AG04450 (cell line): ENCODE results near the gene UTP11. TPM values are rescaled to one million over a fixed set of nuclear protein-coding genes. Genes with fewer than 3 reads are reported as not detected.
"Not testable (repeated sequence)": the region's sequence is repeated elsewhere in the genome, so short reads cannot be mapped to it uniquely, and the experiment has no call there.

Experiments used
- CTCF ChIA-PET: fragments of 300-600, 350-600 bp; formaldehyde crosslinking; extraction: SDS; loops from one replicate; lab custom pipeline; 2022; ENCODE audit warnings: antibody characterized with exemption, inconsistent platforms; lab: Charles Lee
- POLR2A ChIA-PET: fragments of 350-600 bp; formaldehyde crosslinking; extraction: SDS; loops from one replicate; lab custom pipeline; 2021; ENCODE audit warnings: antibody characterized with exemption, inconsistent platforms; lab: Yijun Ruan, JAX
- DNase-seq: peaks from one replicate; pipeline ENCODE4 v3.0.0-alpha.2; 2011; ENCODE audit warnings: low read depth, low spot score
- H3K27ac ChIP-seq: one replicate; pipeline ENCODE4 v1.5.1; 2012; ENCODE audit warnings: low read depth, low read length, control low read depth
- H3K27me3 ChIP-seq: one replicate; pipeline ENCODE4 v1.6.0; 2012; ENCODE audit warnings: low read length; ENCODE audit not compliant: control insufficient read depth, insufficient read depth
- H3K4me3 ChIP-seq: 2 replicates; pipeline ENCODE4 v1.5.1; 2011; ENCODE audit warnings: mild to moderate bottlenecking, low read depth, low read length, control low read depth
- H3K9me3 ChIP-seq: 2 replicates; pipeline ENCODE4 v1.5.1; 2012; ENCODE audit warnings: low read length; ENCODE audit not compliant: control insufficient read depth, insufficient read depth
- polyA plus RNA-seq: library from polyadenylated mRNA; depleted of rRNA; stranded (reverse); fragments of >200 nt; gene quantifications from 2 replicates; pipeline ENCODE4 v1.2.3, GENCODE V29; 2011
- TF ChIP-seq, protein P1 (sequence below): IDR thresholded peaks from 2 replicates; pipeline ENCODE4 v1.5.1; 2011; ENCODE audit warnings: low read depth, low read length, control low read depth, inconsistent platforms

Gene UTP11
- polyA plus RNA-seq, 1 experiment, result 43.8 TPM

DNA sequence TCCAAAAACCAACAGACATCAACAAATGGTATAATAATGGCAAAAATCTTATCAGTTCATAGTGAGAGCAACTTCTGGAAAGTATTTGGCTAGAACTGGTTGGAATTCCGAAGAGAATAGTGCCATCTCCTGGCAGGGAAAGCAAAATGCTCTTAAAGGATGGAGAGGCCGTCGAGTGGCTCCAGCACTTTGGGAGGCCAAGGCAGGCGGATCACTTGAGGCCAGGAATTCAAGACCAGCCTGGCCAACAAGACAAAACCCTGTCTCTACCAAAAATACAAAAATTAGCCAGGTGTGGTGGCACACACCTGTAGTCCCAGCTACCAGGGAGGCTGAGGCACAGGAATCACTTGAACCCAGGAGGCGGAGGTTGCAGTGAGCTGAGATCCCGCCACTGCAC, 37.5 kb upstream of the UTP11 start:
- ChIA-PET POLR2A (interaction anchor here (0.7 kb wide), 1 partner anchor 289 kb away, joined by 3 read pairs; no protein-coding TSS in a partner anchor), CTCF (interaction anchor here (0.6 to 2.5 kb wide), 10 partner anchors 9 to 115 kb away, joined by 3 to 14 read pairs (median 4); partner anchors contain the start of genes MTF1 and SF3A3)
- H3K4me3 ChIP-seq, result not testable (repeated sequence)

DNA sequence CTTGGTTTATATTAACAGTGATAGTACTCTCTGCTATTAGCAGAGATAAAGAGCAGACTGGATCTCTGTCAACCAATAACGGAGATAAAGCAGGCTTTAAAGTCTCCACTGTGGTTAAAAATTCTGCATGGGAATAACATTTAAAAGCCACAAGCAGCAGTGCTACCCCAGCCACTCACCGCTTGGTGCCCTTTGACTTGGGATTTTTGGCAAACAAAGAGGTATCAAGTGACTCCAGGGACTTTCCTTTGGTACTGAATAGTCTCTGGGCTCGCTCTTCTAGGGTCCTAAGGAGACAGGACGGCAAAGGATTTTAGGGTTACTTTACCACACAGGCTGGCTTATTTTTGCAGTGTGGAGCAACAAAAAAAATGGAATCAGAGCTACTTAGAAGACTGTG, 34.0 kb upstream of the UTP11 start:
- no peak for DNase-seq
- ChIA-PET CTCF (interaction anchor here (0.6 to 1.3 kb wide), 4 partner anchors 12 to 440 kb away, joined by 3 to 10 read pairs (median 4); no protein-coding TSS in a partner anchor), POLR2A (interaction anchor here (1.0 kb wide), 1 partner anchor 91 kb away, joined by 3 read pairs; no protein-coding TSS in a partner anchor)
- no peaks in the 10 kb centered on the region for H3K9me3 ChIP-seq
- H3K27ac ChIP-seq, result no peak overlapping the region
- no peaks in the 10 kb centered on the region for H3K27me3 ChIP-seq
- TF ChIP-seq, protein P1, sequence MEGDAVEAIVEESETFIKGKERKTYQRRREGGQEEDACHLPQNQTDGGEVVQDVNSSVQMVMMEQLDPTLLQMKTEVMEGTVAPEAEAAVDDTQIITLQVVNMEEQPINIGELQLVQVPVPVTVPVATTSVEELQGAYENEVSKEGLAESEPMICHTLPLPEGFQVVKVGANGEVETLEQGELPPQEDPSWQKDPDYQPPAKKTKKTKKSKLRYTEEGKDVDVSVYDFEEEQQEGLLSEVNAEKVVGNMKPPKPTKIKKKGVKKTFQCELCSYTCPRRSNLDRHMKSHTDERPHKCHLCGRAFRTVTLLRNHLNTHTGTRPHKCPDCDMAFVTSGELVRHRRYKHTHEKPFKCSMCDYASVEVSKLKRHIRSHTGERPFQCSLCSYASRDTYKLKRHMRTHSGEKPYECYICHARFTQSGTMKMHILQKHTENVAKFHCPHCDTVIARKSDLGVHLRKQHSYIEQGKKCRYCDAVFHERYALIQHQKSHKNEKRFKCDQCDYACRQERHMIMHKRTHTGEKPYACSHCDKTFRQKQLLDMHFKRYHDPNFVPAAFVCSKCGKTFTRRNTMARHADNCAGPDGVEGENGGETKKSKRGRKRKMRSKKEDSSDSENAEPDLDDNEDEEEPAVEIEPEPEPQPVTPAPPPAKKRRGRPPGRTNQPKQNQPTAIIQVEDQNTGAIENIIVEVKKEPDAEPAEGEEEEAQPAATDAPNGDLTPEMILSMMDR, result no peak
- H3K4me3 ChIP-seq, result no peak overlapping the region

More for the DNA sequence above, 37.5 kb upstream of the UTP11 start:
- H3K27me3 ChIP-seq, H3K27ac ChIP-seq, DNase-seq, H3K9me3 ChIP-seq: not testable (repeated sequence)
- TF ChIP-seq, protein P1, result peak; percentile 69

DNA sequence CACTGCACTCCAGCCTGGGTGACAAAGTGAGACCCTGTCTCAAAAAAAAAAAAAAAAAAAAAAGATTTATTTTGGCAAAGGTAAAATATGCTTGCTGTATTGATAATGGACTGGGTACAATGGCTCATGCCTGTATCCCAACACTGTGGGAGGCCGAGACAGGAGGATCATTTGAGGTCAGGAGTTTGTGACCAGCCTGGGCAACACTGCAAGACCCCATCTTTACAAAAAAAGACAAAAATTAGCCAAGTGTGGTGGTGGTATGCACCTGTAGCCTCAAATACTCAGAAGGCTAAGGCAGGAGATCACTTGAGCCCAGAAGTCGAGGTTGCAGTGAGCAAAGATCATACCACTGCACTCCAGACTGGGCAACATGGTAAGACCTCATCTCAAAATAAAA, 29.0 kb upstream of the UTP11 start:
- ChIA-PET CTCF (interaction anchor here (0.7 kb wide), 1 partner anchor 1430 kb away, joined by 6 read pairs; no protein-coding TSS in a partner anchor), POLR2A (no interaction called here)
- Histone ChIP-seq H3K27me3 (no peaks in the 10 kb centered on the region), H3K4me3 (no peak overlapping the region), H3K9me3 (no peaks in the 10 kb centered on the region), H3K27ac (no peak overlapping the region)
- no peak for DNase-seq
- TF ChIP-seq, protein P1, result no peak

DNA sequence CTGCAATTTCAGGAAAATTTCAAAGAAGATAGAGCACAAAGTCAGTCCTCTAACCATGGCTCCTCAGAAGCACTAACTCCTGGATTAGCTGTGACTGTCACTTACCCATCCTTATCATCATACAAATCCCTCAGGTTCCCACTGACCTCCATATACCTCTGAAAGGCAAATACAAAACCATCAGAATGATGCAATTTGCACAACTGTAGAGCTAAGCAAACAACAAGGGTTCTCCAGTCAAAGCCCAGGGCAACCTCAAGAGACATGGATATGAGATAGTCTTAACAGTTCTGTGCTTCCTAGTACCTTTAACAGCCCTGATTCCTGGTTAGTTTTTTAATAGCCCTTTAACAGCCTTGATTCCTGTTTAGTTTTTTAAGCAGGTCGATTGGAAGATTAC, 24.9 kb upstream of the UTP11 start:
- Histone ChIP-seq H3K27ac (no peak overlapping the region), H3K9me3 (no peaks in the 10 kb centered on the region), H3K27me3 (no peaks in the 10 kb centered on the region), H3K4me3 (no peak overlapping the region)
- ChIA-PET CTCF (interaction anchor here (0.8 to 1.5 kb wide), 4 partner anchors 12 to 128 kb away, joined by 3 to 7 read pairs (median 5); no protein-coding TSS in a partner anchor), POLR2A (no interaction called here)
- TF ChIP-seq, protein P1, result no peak
- DNase-seq, result no peak

DNA sequence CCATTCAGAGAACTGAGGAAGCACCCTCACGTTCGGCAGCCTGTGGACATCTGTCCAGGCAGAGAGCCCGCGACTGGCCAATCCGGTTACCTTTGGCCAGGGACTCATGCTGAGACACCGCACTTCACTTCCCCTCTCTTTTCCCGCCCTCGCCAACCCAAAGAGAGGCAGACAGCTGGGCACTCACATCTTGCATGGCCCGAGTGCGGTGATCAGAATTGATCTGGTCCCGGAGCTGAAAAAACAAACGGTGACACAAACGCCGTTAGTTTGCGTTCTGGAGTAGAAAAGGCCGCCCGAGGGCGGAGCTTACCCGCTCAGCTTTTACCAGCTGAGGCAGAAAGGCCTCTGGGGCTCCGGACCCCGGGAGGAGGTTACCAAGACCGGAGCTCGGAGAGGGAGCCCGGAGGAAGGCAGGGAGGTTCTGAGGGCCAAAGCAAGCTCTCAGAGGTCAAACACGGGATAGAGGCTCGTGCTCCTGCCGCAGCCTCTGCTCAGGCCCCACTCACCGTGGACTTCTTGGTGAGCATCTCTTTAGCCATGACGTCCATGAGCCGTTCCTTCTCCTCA, 23.1 kb upstream of the UTP11 start:
- H3K27ac ChIP-seq, result peak overlapping the region; percentile 70
- TF ChIP-seq, protein P1, result no peak
- no peak for DNase-seq
- CTCF ChIA-PET, result interaction anchor here (0.5 to 7.0 kb wide), 13 partner anchors 12 to 1541 kb away, joined by 3 to 179 read pairs (median 8); partner anchors contain the start of genes MTF1 and UTP11
- H3K27me3 ChIP-seq, result no peaks in the 10 kb centered on the region
- no peaks in the 10 kb centered on the region for H3K9me3 ChIP-seq
- POLR2A ChIA-PET, result interaction anchor here (0.7 to 1.7 kb wide), 2 partner anchors 11 to 516 kb away, joined by 3 to 7 read pairs; no protein-coding TSS in a partner anchor
- peak overlapping the region; percentile 98 for H3K4me3 ChIP-seq
